Measurements from ENCODE around the gene MLLT3. TPM values are rescaled to one million over a fixed set of nuclear protein-coding genes. Genes with fewer than 3 reads are reported as not detected.

The MLLT3 gene
- total RNA-seq, 4 donors from 2014 or later: 4.8 to 17.8 (median 12.1) TPM

GRCh38 chr9:20477940-20478620 is 144.2 kb downstream of the MLLT3 start:
- TF ChIP-seq CTCF (IDR thresholded peaks at IDR 0.05): no peak
- no peak for ATAC-seq (ENCODE audit: low FRiP score)

GRCh38 chr9:20476912-20477521 is 145.3 kb downstream of the MLLT3 start:
- DNase-seq (ENCODE audit: low spot score): no peak
- no peak for ATAC-seq (ENCODE audit: low FRiP score)
- TF ChIP-seq CTCF (IDR thresholded peaks at IDR 0.05): no peak

More at GRCh38 chr9:20477940-20478620, 144.2 kb downstream of the MLLT3 start:
- DNase-seq (ENCODE audit: low spot score): no peak

- TF ChIP-seq CTCF (IDR thresholded peaks at IDR 0.05): no peak
- no peak for DNase-seq (ENCODE audit: low spot score)
- no peak for ATAC-seq (ENCODE audit: low FRiP score)
These were observed 147.8 kb downstream of the MLLT3 start for GRCh38 chr9:20474496-20474895.

GRCh38 chr9:20473515-20474013 is 148.7 kb downstream of the MLLT3 start:
- no peak for DNase-seq (ENCODE audit: low spot score)
- ATAC-seq (ENCODE audit: low FRiP score): no peak
- TF ChIP-seq CTCF (IDR thresholded peaks at IDR 0.05): no peak

GRCh38 chr9:20472342-20473045 is 149.8 kb downstream of the MLLT3 start:
- ATAC-seq (ENCODE audit: low FRiP score): no peak
- TF ChIP-seq CTCF (IDR thresholded peaks at IDR 0.05): no peak
- no peak for DNase-seq (ENCODE audit: low spot score)

- DNase-seq (ENCODE audit: low spot score) (no peak), ATAC-seq (ENCODE audit: low FRiP score) (no peak)
- no peak for TF ChIP-seq CTCF (IDR thresholded peaks at IDR 0.05)
These were observed 155.8 kb downstream of the MLLT3 start for GRCh38 chr9:20466328-20467008.
